ENCODE data around the gene PKP2. TPM values are rescaled to one million over a fixed set of nuclear protein-coding genes. Genes with fewer than 3 reads are reported as not detected.
"Not testable (repeated sequence)": the region's sequence is repeated elsewhere in the genome, so short reads cannot be mapped to it uniquely, and the experiment has no call there.

PKP2 gene
- total RNA-seq, 1 experiment from 2014 or later, result 5.3 TPM

GRCh38 chr12:32881107-32881506 lies 15.5 kb downstream of the PKP2 start:
- ChIA-PET POLR2A (ENCODE audit: low non-redundant PET) (no interaction called here), CTCF (no interaction called here)
- H3K27me3 ChIP-seq (replicated peaks; ENCODE audit: insufficient read depth, low read depth, low read length, poor library complexity), result no peaks in the 10 kb centered on the region
- no peaks in the 10 kb centered on the region for H3K4me1 ChIP-seq (ENCODE audit: insufficient read depth, low read length, poor library complexity, severe bottlenecking)
- TF ChIP-seq EZH2 (IDR thresholded peaks at IDR 0.05; ENCODE audit: borderline replicate concordance, low read depth, low read length, poor library complexity, severe bottlenecking) (no peak), CTCF (conservative IDR thresholded peaks at IDR 0.05; ENCODE audit: low read depth, low read length) (no peak)
- DNase-seq (ENCODE audit: low spot score), result no peak
- no peaks in the 10 kb centered on the region for H3K36me3 ChIP-seq (ENCODE audit: insufficient read depth, low read length, poor library complexity, severe bottlenecking)
- H3K9me3 ChIP-seq (ENCODE audit: low read depth, low read length, poor library complexity, severe bottlenecking), result no peaks in the 10 kb centered on the region
- H3K4me3 ChIP-seq (ENCODE audit: low read depth, low read length, poor library complexity, severe bottlenecking), result no peak overlapping the region
- no peak overlapping the region for H3K27ac ChIP-seq (ENCODE audit: low read depth, low read length, poor library complexity, severe bottlenecking)
- intact Hi-C loops (cut with micrococcal nuclease; ENCODE audit: unreplicated experiment), result no loop called here
- no TSS peak for BruUV-seq (replicated peaks)

DNA sequence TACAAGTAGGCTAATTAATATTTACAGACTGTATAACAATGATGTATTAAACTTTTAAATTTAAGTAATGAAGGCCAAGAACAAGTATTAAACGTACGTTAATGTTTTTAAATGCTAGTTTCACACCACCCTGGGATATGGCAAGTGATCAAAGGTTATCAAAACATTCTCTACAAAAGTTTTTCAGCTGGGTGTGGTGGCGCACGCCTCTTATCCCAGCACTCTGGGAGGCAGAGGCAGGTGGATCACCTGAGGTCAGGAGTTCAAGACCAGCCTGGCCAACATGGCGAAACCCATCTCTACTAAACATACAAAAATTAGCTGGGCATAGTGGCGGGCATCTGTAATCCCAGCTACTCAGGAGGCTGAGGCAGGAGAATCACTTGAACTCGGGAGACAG lies 17.5 kb downstream of the PKP2 start:
- H3K27me3 ChIP-seq (replicated peaks; ENCODE audit: insufficient read depth, low read depth, low read length, poor library complexity); POLR2A ChIA-PET (ENCODE audit: low non-redundant PET); intact Hi-C loops (cut with micrococcal nuclease; ENCODE audit: unreplicated experiment); H3K9me3 ChIP-seq (ENCODE audit: low read depth, low read length, poor library complexity, severe bottlenecking); CTCF ChIA-PET; H3K4me1 ChIP-seq (ENCODE audit: insufficient read depth, low read length, poor library complexity, severe bottlenecking); H3K27ac ChIP-seq (ENCODE audit: low read depth, low read length, poor library complexity, severe bottlenecking); BruUV-seq (replicated peaks); H3K36me3 ChIP-seq (ENCODE audit: insufficient read depth, low read length, poor library complexity, severe bottlenecking); DNase-seq (ENCODE audit: low spot score); H3K4me3 ChIP-seq (ENCODE audit: low read depth, low read length, poor library complexity, severe bottlenecking): not testable (repeated sequence)

GRCh38 chr12:32877601-32878459 lies 18.7 kb downstream of the PKP2 start:
- Histone ChIP-seq H3K27me3 (replicated peaks; ENCODE audit: insufficient read depth, low read depth, low read length, poor library complexity) (no peaks in the 10 kb centered on the region), H3K4me3 (ENCODE audit: low read depth, low read length, poor library complexity, severe bottlenecking) (no peak overlapping the region), H3K9me3 (ENCODE audit: low read depth, low read length, poor library complexity, severe bottlenecking) (no peaks in the 10 kb centered on the region), H3K27ac (ENCODE audit: low read depth, low read length, poor library complexity, severe bottlenecking) (no peak overlapping the region), H3K4me1 (ENCODE audit: insufficient read depth, low read length, poor library complexity, severe bottlenecking) (no peaks in the 10 kb centered on the region), H3K36me3 (ENCODE audit: insufficient read depth, low read length, poor library complexity, severe bottlenecking) (no peaks in the 10 kb centered on the region)
- intact Hi-C loops (cut with micrococcal nuclease; ENCODE audit: unreplicated experiment), result no loop called here
- no peak for DNase-seq (ENCODE audit: low spot score)
- POLR2A ChIA-PET (ENCODE audit: low non-redundant PET), result no interaction called here
- no peak for TF ChIP-seq CTCF (conservative IDR thresholded peaks at IDR 0.05; ENCODE audit: low read depth, low read length)
- no peak for TF ChIP-seq EZH2 (IDR thresholded peaks at IDR 0.05; ENCODE audit: borderline replicate concordance, low read depth, low read length, poor library complexity, severe bottlenecking)
- CTCF ChIA-PET, result no interaction called here
- BruUV-seq (replicated peaks), result no TSS peak

DNA sequence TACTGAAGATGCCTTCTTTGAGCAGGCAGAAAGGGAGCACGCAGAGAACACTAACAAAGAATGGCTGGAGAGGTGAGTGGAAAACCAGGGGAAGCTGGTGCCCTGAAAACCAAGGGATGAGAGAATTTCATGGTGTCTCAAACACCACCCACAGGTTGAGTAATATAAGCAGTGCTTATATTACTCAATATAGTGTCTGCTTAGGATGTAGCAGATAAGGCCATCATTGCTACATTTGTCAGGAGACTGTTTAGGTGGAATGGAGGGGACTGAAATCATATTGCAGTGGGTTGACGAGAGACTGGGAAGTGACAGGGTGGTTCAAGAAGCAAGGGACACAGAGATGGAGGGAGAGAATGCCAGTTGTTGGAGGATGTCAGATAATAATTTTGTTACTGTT lies 20.6 kb downstream of the PKP2 start:
- POLR2A ChIA-PET (ENCODE audit: low non-redundant PET), result no interaction called here
- BruUV-seq (replicated peaks), result no TSS peak
- no peaks in the 10 kb centered on the region for H3K27me3 ChIP-seq (replicated peaks; ENCODE audit: insufficient read depth, low read depth, low read length, poor library complexity)
- no peaks in the 10 kb centered on the region for H3K36me3 ChIP-seq (ENCODE audit: insufficient read depth, low read length, poor library complexity, severe bottlenecking)
- no peak for DNase-seq (ENCODE audit: low spot score)
- intact Hi-C loops (cut with micrococcal nuclease; ENCODE audit: unreplicated experiment), result no loop called here
- CTCF ChIA-PET, result no interaction called here
- no peaks in the 10 kb centered on the region for H3K9me3 ChIP-seq (ENCODE audit: low read depth, low read length, poor library complexity, severe bottlenecking)
- H3K27ac ChIP-seq (ENCODE audit: low read depth, low read length, poor library complexity, severe bottlenecking), result no peak overlapping the region
- TF ChIP-seq EZH2 (IDR thresholded peaks at IDR 0.05; ENCODE audit: borderline replicate concordance, low read depth, low read length, poor library complexity, severe bottlenecking) (no peak), CTCF (conservative IDR thresholded peaks at IDR 0.05; ENCODE audit: low read depth, low read length) (no peak)
- no peak overlapping the region for H3K4me3 ChIP-seq (ENCODE audit: low read depth, low read length, poor library complexity, severe bottlenecking)
- no peaks in the 10 kb centered on the region for H3K4me1 ChIP-seq (ENCODE audit: insufficient read depth, low read length, poor library complexity, severe bottlenecking)
